H9 (cell line): Measurements from ENCODE around the gene JSRP1. TPM values are rescaled to one million over a fixed set of nuclear protein-coding genes. Genes with fewer than 3 reads are reported as not detected.
A peak's percentile ranks its signal among the peaks of the same experiment; 100 is the strongest.

Source experiments
- DNase-seq: peaks from one replicate; pipeline ENCODE4 v3.0.0-alpha.2; 2017
- H2AFZ ChIP-seq: one replicate; pipeline ENCODE4 v1.6.1; 2013; ENCODE audit warnings: mild to moderate bottlenecking, low read length, control low read depth, moderate library complexity
- H2AK5ac ChIP-seq: 2 replicates; pipeline ENCODE4 v1.6.1; 2013; ENCODE audit warnings: low read length, control low read depth, mixed read lengths; ENCODE audit not compliant: insufficient read length
- H2BK120ac ChIP-seq: one replicate; pipeline ENCODE4 v1.6.1; 2013; ENCODE audit warnings: low read depth, mild to moderate bottlenecking, low read length, control low read depth, inconsistent platforms; ENCODE audit not compliant: poor library complexity, severe bottlenecking
- H2BK12ac ChIP-seq: 2 replicates; pipeline ENCODE4 v1.6.1; 2013; ENCODE audit warnings: low read length, control low read depth, mixed read lengths, low read depth; ENCODE audit not compliant: insufficient read length
- H2BK15ac ChIP-seq: 2 replicates; pipeline ENCODE4 v1.6.1; 2013; ENCODE audit warnings: low read depth, low read length, control low read depth
- H2BK20ac ChIP-seq: one replicate; pipeline ENCODE4 v1.6.1; 2013; ENCODE audit warnings: low read depth, mild to moderate bottlenecking, low read length, control low read depth, inconsistent platforms; ENCODE audit not compliant: poor library complexity, severe bottlenecking
- H2BK5ac ChIP-seq: 2 replicates; pipeline ENCODE4 v1.6.1; 2013; ENCODE audit warnings: low read length, control low read depth, mixed read lengths; ENCODE audit not compliant: insufficient read length
- H3K14ac ChIP-seq: 2 replicates; pipeline ENCODE4 v1.6.1; 2013; ENCODE audit warnings: low read length, control low read depth; ENCODE audit not compliant: insufficient read depth
- H3K18ac ChIP-seq: 2 replicates; pipeline ENCODE4 v1.6.1; 2013; ENCODE audit warnings: low read depth, mild to moderate bottlenecking, mixed read lengths, low read length, control low read depth; ENCODE audit not compliant: insufficient read length
- H3K23ac ChIP-seq: 2 replicates; pipeline ENCODE4 v1.6.1; 2013; ENCODE audit warnings: low read length, control low read depth, mixed read lengths, low read depth; ENCODE audit not compliant: insufficient read length
- H3K23me2 ChIP-seq: 2 replicates; pipeline ENCODE4 v1.6.1; 2013; ENCODE audit warnings: low read depth, mild to moderate bottlenecking, mixed read lengths, low read length, control low read depth; ENCODE audit not compliant: insufficient read length, poor library complexity, severe bottlenecking
- H3K27ac ChIP-seq: 2 replicates; pipeline ENCODE4 v1.5.1; 2013; ENCODE audit warnings: low read length, control low read depth, mixed read lengths, low read depth; ENCODE audit not compliant: insufficient read length
- H3K27me3 ChIP-seq: 2 replicates; pipeline ENCODE4 v1.6.1; 2013; ENCODE audit warnings: low read length, control low read depth, inconsistent platforms; ENCODE audit not compliant: insufficient read depth
- H3K4ac ChIP-seq: 2 replicates; pipeline ENCODE4 v1.6.1; 2013; ENCODE audit warnings: low read depth, mild to moderate bottlenecking, control low read depth, inconsistent platforms, low read length, moderate library complexity
- H3K4me1 ChIP-seq: 2 replicates; pipeline ENCODE4 v1.6.1; 2013; ENCODE audit warnings: low read length, control low read depth, inconsistent platforms; ENCODE audit not compliant: insufficient read depth
- H3K4me2 ChIP-seq: 2 replicates; pipeline ENCODE4 v1.6.1; 2013; ENCODE audit warnings: low read length, control low read depth, mixed read lengths; ENCODE audit not compliant: insufficient read length, insufficient read depth
- H3K56ac ChIP-seq: 2 replicates; pipeline ENCODE4 v1.6.1; 2013; ENCODE audit warnings: low read depth, mild to moderate bottlenecking, mixed read lengths, low read length, control low read depth; ENCODE audit not compliant: insufficient read length
- H3K79me1 ChIP-seq: 2 replicates; pipeline ENCODE4 v1.6.1; 2013; ENCODE audit warnings: low read depth, mild to moderate bottlenecking, moderate library complexity, low read length, control low read depth, inconsistent platforms; ENCODE audit not compliant: insufficient read depth, poor library complexity, severe bottlenecking
- H3K79me2 ChIP-seq: 2 replicates; pipeline ENCODE4 v1.6.1; 2013; ENCODE audit warnings: low read length, control low read depth, inconsistent platforms; ENCODE audit not compliant: insufficient read depth
- H3K9ac ChIP-seq: 2 replicates; pipeline ENCODE4 v1.6.1; 2013; ENCODE audit warnings: low read length, control low read depth, mixed read lengths; ENCODE audit not compliant: insufficient read length; ENCODE audit errors: extremely low read depth
- H3K9me3 ChIP-seq: one replicate; pipeline ENCODE4 v1.6.1; 2013; ENCODE audit warnings: low read depth, low read length, inconsistent platforms; ENCODE audit not compliant: control insufficient read depth
- H3T11ph ChIP-seq: one replicate; pipeline ENCODE4 v1.6.1; 2013; ENCODE audit warnings: mild to moderate bottlenecking, low read length, control low read depth, inconsistent platforms
- H4K20me1 ChIP-seq: one replicate; pipeline ENCODE4 v1.6.1; 2013; ENCODE audit not compliant: control insufficient read depth, insufficient read length, insufficient read depth
- H4K5ac ChIP-seq: 2 replicates; pipeline ENCODE4 v1.6.1; 2013; ENCODE audit warnings: low read depth, mild to moderate bottlenecking, mixed read lengths, low read length, control low read depth; ENCODE audit not compliant: insufficient read length
- H4K8ac ChIP-seq: replicated peaks from 2 replicates; pipeline ENCODE4 v1.6.1; 2013; ENCODE audit warnings: low read length, control low read depth, mixed read lengths, low read depth; ENCODE audit not compliant: insufficient read length
- H4K91ac ChIP-seq: 2 replicates; pipeline ENCODE4 v1.6.1; 2013; ENCODE audit warnings: low read depth, mild to moderate bottlenecking, moderate library complexity, mixed read lengths, low read length, control low read depth; ENCODE audit not compliant: insufficient read length
- H3K27ac Mint-ChIP-seq, 3 experiments: 2 replicates in 2 of 3; 3 replicates in 1 of 3; pipeline ENCODE4 v1.8.0; 2020 to 2021; ENCODE audit warnings: mixed read lengths in 3 of 3, mild to moderate bottlenecking in 1 of 3, moderate library complexity in 1 of 3
- H3K27me3 Mint-ChIP-seq: 2 replicates; pipeline ENCODE4 v1.8.0; 2021; ENCODE audit warnings: low read depth, mild to moderate bottlenecking, moderate library complexity, mixed read lengths
- H3K36me3 Mint-ChIP-seq, 3 experiments: 2 replicates in 2 of 3; 3 replicates in 1 of 3; pipeline ENCODE4 v1.8.0; 2020 to 2021; ENCODE audit warnings: low read depth in 3 of 3, mixed read lengths in 3 of 3; ENCODE audit not compliant: insufficient read depth in 1 of 3
- H3K4me1 Mint-ChIP-seq, 2 experiments: 2 replicates each; pipeline ENCODE4 v1.8.0; 2020; ENCODE audit warnings: mixed read lengths in 2 of 2
- H3K4me3 Mint-ChIP-seq, 2 experiments: 2 replicates in 1 of 2; 3 replicates in 1 of 2; pipeline ENCODE4 v1.8.0; 2020 to 2021; ENCODE audit warnings: mild to moderate bottlenecking in 2 of 2, mixed read lengths in 2 of 2, moderate library complexity in 1 of 2
- H3K9me3 Mint-ChIP-seq, 2 experiments: 2 replicates in 1 of 2; 3 replicates in 1 of 2; pipeline ENCODE4 v1.8.0; 2020; ENCODE audit warnings: mild to moderate bottlenecking in 2 of 2, mixed read lengths in 2 of 2, moderate library complexity in 1 of 2
- WGBS: extraction: QIAGEN DNeasy Blood & Tissue Kit; methylation state at CpG from one replicate; pipeline ENCODE4 v1.1.7; 2013; ENCODE audit warnings: missing lambda C conversion rate, low lambda C conversion rate, mixed read lengths; ENCODE audit not compliant: insufficient read length; ENCODE audit errors: extremely low coverage; 5-methylcytosine and 5-hydroxymethylcytosine counted together
- total RNA-seq: library from RNA; stranded (reverse); gene quantifications from 2 replicates; pipeline ENCODE4 v1.2.1, GENCODE V29; 2021
- TF ChIP-seq, protein P1 (sequence below): fragments of 200-600 bp; sonication (generic); conservative IDR thresholded peaks from 3 replicates; pipeline ENCODE4 v1.8.0; 2021; ENCODE audit warnings: antibody characterized with exemption, mild to moderate bottlenecking

Gene JSRP1
- total RNA-seq, 1 experiment from 2014 or later, result 0.90 TPM

DNA sequence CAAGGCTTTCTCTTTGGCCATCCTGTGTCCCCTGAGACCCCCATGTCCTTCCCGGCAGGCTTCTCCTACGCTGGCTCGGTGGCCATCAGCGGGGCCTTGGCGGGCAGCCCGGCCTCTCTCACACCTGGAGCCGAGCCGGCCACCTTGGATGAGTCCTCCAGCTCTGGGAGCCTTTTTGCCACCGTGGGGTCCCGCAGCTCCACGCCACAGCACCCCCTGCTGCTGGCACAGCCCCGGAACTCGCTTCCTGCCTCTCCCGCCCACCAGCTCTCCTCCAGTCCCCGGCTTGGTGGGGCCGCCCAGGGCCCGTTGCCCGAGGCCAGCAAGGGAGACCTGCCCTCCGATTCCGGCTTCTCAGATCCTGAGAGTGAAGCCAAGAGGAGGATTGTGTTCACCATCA, 34.3 kb downstream of the JSRP1 start:
- Histone ChIP-seq H3T11ph (no peak overlapping the region), H2AK5ac (no peak overlapping the region), H4K5ac (no peak overlapping the region), H3K79me2 (no peaks in the 10 kb centered on the region), H3K9ac (no peak overlapping the region), H3K14ac (no peak overlapping the region), H3K9me3 (no peaks in the 10 kb centered on the region), H3K23me2 (no peaks in the 10 kb centered on the region), H3K27me3 (no peaks in the 10 kb centered on the region), H2BK5ac (no peak overlapping the region), H2BK20ac (no peak overlapping the region), H3K4me1 (no peaks in the 10 kb centered on the region), H3K27ac (no peak overlapping the region), H2BK120ac (no peak overlapping the region), H2BK15ac (no peak overlapping the region), H4K91ac (no peak overlapping the region), H3K79me1 (no peaks in the 10 kb centered on the region), H3K23ac (no peak overlapping the region), H2BK12ac (no peak overlapping the region), H4K20me1 (no peaks in the 10 kb centered on the region), H3K18ac (no peak overlapping the region), H3K4me2 (no peak overlapping the region), H3K4ac (no peak overlapping the region), H4K8ac (no peak overlapping the region), H3K56ac (no peak overlapping the region), H2AFZ (no peak overlapping the region)
- Mint-ChIP-seq H3K4me1 (no peaks in the 10 kb centered on the region), H3K27me3 (no peaks in the 10 kb centered on the region; the same call in 1 of the 2 replicates), H3K36me3 (peaks cover 14 to 61% (median 47%) of the 10 kb centered on the region in 3 experiments; a peak in 6 of 7 replicates), H3K27ac (no peak overlapping the region), H3K9me3 (no peaks in the 10 kb centered on the region), H3K4me3 (no peak overlapping the region)
- TF ChIP-seq, protein P1, sequence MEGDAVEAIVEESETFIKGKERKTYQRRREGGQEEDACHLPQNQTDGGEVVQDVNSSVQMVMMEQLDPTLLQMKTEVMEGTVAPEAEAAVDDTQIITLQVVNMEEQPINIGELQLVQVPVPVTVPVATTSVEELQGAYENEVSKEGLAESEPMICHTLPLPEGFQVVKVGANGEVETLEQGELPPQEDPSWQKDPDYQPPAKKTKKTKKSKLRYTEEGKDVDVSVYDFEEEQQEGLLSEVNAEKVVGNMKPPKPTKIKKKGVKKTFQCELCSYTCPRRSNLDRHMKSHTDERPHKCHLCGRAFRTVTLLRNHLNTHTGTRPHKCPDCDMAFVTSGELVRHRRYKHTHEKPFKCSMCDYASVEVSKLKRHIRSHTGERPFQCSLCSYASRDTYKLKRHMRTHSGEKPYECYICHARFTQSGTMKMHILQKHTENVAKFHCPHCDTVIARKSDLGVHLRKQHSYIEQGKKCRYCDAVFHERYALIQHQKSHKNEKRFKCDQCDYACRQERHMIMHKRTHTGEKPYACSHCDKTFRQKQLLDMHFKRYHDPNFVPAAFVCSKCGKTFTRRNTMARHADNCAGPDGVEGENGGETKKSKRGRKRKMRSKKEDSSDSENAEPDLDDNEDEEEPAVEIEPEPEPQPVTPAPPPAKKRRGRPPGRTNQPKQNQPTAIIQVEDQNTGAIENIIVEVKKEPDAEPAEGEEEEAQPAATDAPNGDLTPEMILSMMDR, result peak; percentile 20; the same call in 2 of the 3 replicates
- WGBS, result no CpG with 5 or more reads among the region's 20 CpGs
- no peak for DNase-seq
